GM12878 (cell line): ENCODE data around the gene PPM1N. TPM values are rescaled to one million over a fixed set of nuclear protein-coding genes. Genes with fewer than 3 reads are reported as not detected.

Experiments
- CREB1 ChIP-seq: IDR thresholded peaks from 2 replicates; pipeline ENCODE4 v1.6.1; 2012; ENCODE audit warnings: low read depth, mild to moderate bottlenecking, inconsistent platforms
- FOXM1 ChIP-seq: IDR thresholded peaks from 2 replicates; pipeline ENCODE4 v1.6.1; 2012; ENCODE audit warnings: low read depth, mild to moderate bottlenecking, inconsistent platforms, low read length, moderate library complexity
- GABPA ChIP-seq: IDR thresholded peaks from 2 replicates; pipeline ENCODE4 v1.6.1; 2014; ENCODE audit warnings: antibody characterized with exemption, low read depth, mild to moderate bottlenecking, inconsistent platforms
- HSF1 ChIP-seq: fragments of 150-350 bp; IDR thresholded peaks from 2 replicates; pipeline ENCODE4 v1.6.1; 2014; ENCODE audit warnings: mild to moderate bottlenecking, low read depth, low read length
- PRDM15 ChIP-seq: fragments of 450-650 bp; formaldehyde crosslinking; IDR thresholded peaks from 2 replicates; pipeline ENCODE4 v1.4.0; 2020; ENCODE audit warnings: mild to moderate bottlenecking, moderate library complexity
- RBBP5 ChIP-seq: fragments of 200-600 bp; sonication (generic); conservative IDR thresholded peaks from 2 replicates; pipeline ENCODE4 v1.6.1; 2016
- SIX5 ChIP-seq: IDR thresholded peaks from 2 replicates; pipeline ENCODE4 v1.6.1; 2011; ENCODE audit warnings: mild to moderate bottlenecking, low read depth, low read length, moderate library complexity; ENCODE audit not compliant: severe bottlenecking
- SMAD5 ChIP-seq: IDR thresholded peaks from 2 replicates; pipeline ENCODE4 v1.6.1; 2016; ENCODE audit warnings: antibody characterized with exemption, low read depth
- ZBTB4 ChIP-seq: fragments of 450-650 bp; formaldehyde crosslinking; IDR thresholded peaks from 2 replicates; pipeline ENCODE4 v1.4.0; 2022; ENCODE audit warnings: mild to moderate bottlenecking, moderate library complexity
- ZBTB40 ChIP-seq: fragments of 450-650 bp; IDR thresholded peaks from 2 replicates; pipeline ENCODE4 v1.6.1; 2016; ENCODE audit warnings: mild to moderate bottlenecking, moderate library complexity, borderline replicate concordance
- ZNF592 ChIP-seq: fragments of 450-650 bp; IDR thresholded peaks from 2 replicates; pipeline ENCODE4 v1.6.1; 2017; ENCODE audit warnings: mild to moderate bottlenecking, moderate library complexity
- polyA plus RNA-seq, 11 experiments: library from polyadenylated mRNA; depleted of rRNA in 4 of 11; unstranded in 6 of 11; stranded (reverse) in 5 of 11; fragments of >200 nt; fragmentation: Nextera tagmentation in 4 of 11; fragmentation: Illumina TruSeq in 1 of 11; extraction: Ambion mirVana in 4 of 11; extraction: Trizol in 1 of 11; gene quantifications; 1 replicate in 1 of 11; 2 replicates in 10 of 11; pipeline versions ENCODE4 v1.2.1 to v1.2.3, GENCODE V29; 2011 to 2016; ENCODE audit warnings: inconsistent platforms in 2 of 11, missing spikeins in 2 of 11, low read depth in 1 of 11
- total RNA-seq, 4 experiments: library from RNA; depleted of rRNA in 3 of 4; stranded (reverse); fragments of >200 nt in 3 of 4; fragmentation: Illumina TruSeq in 1 of 4; extraction: Trizol in 1 of 4; gene quantifications; 2 replicates each; pipeline versions ENCODE4 v1.2.1 to v1.2.3, GENCODE V29; 2013 to 2021

Gene PPM1N
- total and polyA plus RNA-seq, 10 of the 15 experiments (the other 5 are each of a cell fraction or from before 2014, with no cell fraction given) = 1.6 to 5.4 (median 3.7) TPM

- peak; percentile 48; the same call in 1 of the 2 replicates for TF ChIP-seq ZBTB40
- no peak; the same call in 1 of the 2 replicates for TF ChIP-seq ZBTB4 (CRISPR knock-in tag)
- TF ChIP-seq RBBP5 = no peak
- no peak for TF ChIP-seq PRDM15 (CRISPR knock-in tag)
- no peak for TF ChIP-seq SMAD5
- no peak for TF ChIP-seq SIX5
- no peak for TF ChIP-seq GABPA
- no peak for TF ChIP-seq ZNF592
- peak; percentile 90 for TF ChIP-seq CREB1
- TF ChIP-seq FOXM1 = no peak
- no peak for TF ChIP-seq HSF1
Measured at GRCh38 chr19:45506246-45506988, 8.2 kb downstream of the PPM1N start (continued).
